PFSK-1 (cell line): ENCODE results near the gene ADAP1.

Experiments
- FOXP2 ChIP-seq: optimal IDR thresholded peaks from 2 replicates; pipeline ENCODE3; 2011; ENCODE audit warnings: borderline replicate concordance, control low read depth, inconsistent platforms; ENCODE audit not compliant: insufficient read depth; ENCODE audit errors: extremely low read length, extremely low read depth
- POLR2AphosphoS5 ChIP-seq: IDR thresholded peaks from 2 replicates; pipeline ENCODE4 v1.6.1; 2012; ENCODE audit warnings: low read depth, mild to moderate bottlenecking, control low read depth, low read length, moderate library complexity
- REST ChIP-seq, 2 experiments: IDR thresholded peaks; 2 replicates each; pipeline versions ENCODE4 v1.6.1 to v1.8.0; 2011 to 2012; ENCODE audit warnings: low read depth in 2 of 2, low read length in 2 of 2, control low read depth in 1 of 2, inconsistent platforms in 1 of 2, mild to moderate bottlenecking in 1 of 2, moderate library complexity in 1 of 2; ENCODE audit not compliant: insufficient read depth in 1 of 2
- SIN3A ChIP-seq: IDR thresholded peaks from 2 replicates; pipeline ENCODE4 v1.6.1; 2012; ENCODE audit warnings: mild to moderate bottlenecking, low read length, moderate library complexity, borderline replicate concordance; ENCODE audit not compliant: insufficient read depth
- TAF1 ChIP-seq: IDR thresholded peaks from 2 replicates; pipeline ENCODE4 v1.6.1; 2012; ENCODE audit warnings: low read length, control low read depth, borderline replicate concordance; ENCODE audit not compliant: insufficient read depth

Gene ADAP1

GRCh38 chr7:900331-901040 lies 54.0 kb downstream of the ADAP1 start:
- TF ChIP-seq FOXP2 (no peak), SIN3A (no peak), TAF1 (no peak), REST (IDR thresholded peaks at IDR 0.05; ENCODE audit: insufficient read depth in 1 of 2, low read depth in 2 of 2, low read length in 2 of 2) (no peak), POLR2AphosphoS5 (no peak)

- no peak for TF ChIP-seq POLR2AphosphoS5
- no peak for TF ChIP-seq FOXP2
- TF ChIP-seq REST (IDR thresholded peaks at IDR 0.05; ENCODE audit: insufficient read depth in 1 of 2, low read depth in 2 of 2, low read length in 2 of 2), result no peak
Observed at GRCh38 chr7:899806-900205, 54.7 kb downstream of the ADAP1 start.

DNA sequence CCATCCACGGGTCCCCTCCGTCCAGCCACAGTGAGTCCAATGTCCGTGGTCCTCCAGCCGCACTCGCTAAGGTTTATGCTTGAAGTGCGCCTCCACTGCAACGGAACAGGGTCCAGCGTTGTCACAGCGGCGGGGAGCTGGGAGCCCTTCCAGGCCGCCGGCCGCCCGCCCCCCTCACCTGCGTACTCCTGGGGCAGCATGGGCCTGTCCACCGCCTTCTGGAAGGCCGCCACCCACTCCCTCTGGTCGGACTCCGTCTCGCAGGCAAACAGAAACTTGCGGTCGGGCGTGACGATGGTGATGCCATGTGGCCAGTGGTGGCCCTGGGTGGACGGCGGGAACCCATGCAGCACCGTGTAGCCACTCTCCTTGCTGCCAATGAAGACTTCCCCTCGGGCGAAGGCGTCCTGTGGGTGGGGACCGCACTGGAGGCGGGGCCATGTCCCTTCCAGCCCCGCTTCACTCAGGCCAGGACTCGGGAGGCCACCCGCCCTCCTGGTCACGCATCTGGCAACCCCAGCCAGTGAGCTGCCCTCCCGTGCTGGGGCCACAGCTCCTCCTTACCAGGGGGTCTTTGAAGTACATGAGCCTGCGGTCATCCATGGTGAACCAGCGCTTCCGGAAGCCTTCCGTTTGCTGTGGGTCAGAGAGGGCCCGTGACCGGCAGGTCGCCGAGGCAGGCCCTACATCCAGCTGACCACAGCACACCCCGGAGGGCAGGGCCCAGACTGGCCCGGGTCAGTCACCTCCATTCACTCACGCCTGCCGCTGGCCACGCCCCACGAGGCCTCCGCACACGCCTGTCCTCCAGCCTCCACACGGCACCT lies 55.4 kb downstream of the ADAP1 start:
- TF ChIP-seq POLR2AphosphoS5, result no peak
- TF ChIP-seq REST (IDR thresholded peaks at IDR 0.05; ENCODE audit: insufficient read depth in 1 of 2, low read depth in 2 of 2, low read length in 2 of 2), result no peak
- TF ChIP-seq SIN3A, result no peak
- no peak for TF ChIP-seq FOXP2
- no peak for TF ChIP-seq TAF1

- TF ChIP-seq SIN3A (no peak), POLR2AphosphoS5 (no peak; the same call in 1 of the 2 replicates), FOXP2 (no peak), REST (IDR thresholded peaks at IDR 0.05; ENCODE audit: insufficient read depth in 1 of 2, low read depth in 2 of 2, low read length in 2 of 2) (no peak), TAF1 (no peak)
Observed at GRCh38 chr7:898460-898854, 56.0 kb downstream of the ADAP1 start.
